KOPT-K1 (cell line): ENCODE measurements around the gene FBXO40.

ENCODE experiments used
- H3K27ac ChIP-seq: fragments of 200-600 bp; sonication (generic); 2 replicates; pipeline ENCODE4 v1.5.1; 2016; ENCODE audit warnings: antibody characterized with exemption, mild to moderate bottlenecking, low read depth, low read length; ENCODE audit not compliant: poor library complexity, severe bottlenecking
- H3K36me3 ChIP-seq: fragments of 200-600 bp; sonication (generic); 2 replicates; pipeline ENCODE4 v1.5.1; 2017; ENCODE audit warnings: antibody characterized with exemption, mild to moderate bottlenecking, low read length, moderate library complexity; ENCODE audit not compliant: insufficient read depth
- H3K9me3 ChIP-seq: fragments of 200-600 bp; sonication (generic); 2 replicates; pipeline ENCODE4 v1.5.1; 2017; ENCODE audit warnings: antibody characterized with exemption, low read length, mild to moderate bottlenecking; ENCODE audit not compliant: insufficient read depth, poor library complexity, severe bottlenecking

The FBXO40 gene

GRCh38 chr3:121667333-121667732 lies 74.2 kb downstream of the FBXO40 start:
- Histone ChIP-seq H3K36me3 (peaks cover 83% of the 10 kb centered on the region), H3K9me3 (no peaks in the 10 kb centered on the region), H3K27ac (no peak overlapping the region)

DNA sequence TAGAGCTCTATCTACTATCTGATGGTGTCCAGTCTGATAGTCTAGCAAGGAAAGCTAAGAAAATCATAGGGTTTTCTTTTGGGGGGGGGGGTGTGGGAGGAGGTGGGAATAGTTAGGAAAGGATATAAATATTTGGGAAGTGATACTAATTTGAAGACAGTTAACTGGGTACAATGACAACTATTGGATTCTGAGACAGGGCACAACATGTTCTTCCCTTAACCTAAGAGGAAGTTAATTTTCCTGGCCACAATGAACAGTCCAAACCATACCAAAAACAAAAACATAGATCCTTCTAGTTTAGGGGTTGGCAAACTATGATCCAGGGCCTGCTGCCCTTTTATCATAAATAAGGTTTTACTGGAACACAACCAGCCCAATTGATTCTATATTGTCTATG lies 77.5 kb downstream of the FBXO40 start:
- no peak overlapping the region for H3K27ac ChIP-seq
- no peaks in the 10 kb centered on the region for H3K9me3 ChIP-seq
- peaks cover 83% of the 10 kb centered on the region for H3K36me3 ChIP-seq

- no peak overlapping the region for H3K27ac ChIP-seq
- peaks cover 88% of the 10 kb centered on the region for H3K36me3 ChIP-seq
- H3K9me3 ChIP-seq = no peaks in the 10 kb centered on the region
Measured at GRCh38 chr3:121677141-121677540, 84.0 kb downstream of the FBXO40 start.
